HUDEP-2 (cell line): Measurements from ENCODE around the gene FBXO30.
A peak's percentile ranks its signal among the peaks of the same experiment; 100 is the strongest.

Source experiments
- DNase-seq, 76 experiments: peaks; one replicate each; lab custom pipeline; 2025; ENCODE audit not compliant: unreplicated experiment in 76 of 76; lab: John Stamatoyannopoulos, UW

The FBXO30 gene

GRCh38 chr6:145814501-145815308 is at the start of gene FBXO30:
FBXO30 (minus strand) TSS chr6:145814795; CDS start chr6:145806405, 8,390 bp downstream.
- peak in 75 of 76 experiments; percentile 39 to 98 (median 92) for DNase-seq

- DNase-seq, result no peak
Measured at GRCh38 chr6:145863988-145864616, 49.5 kb upstream of the FBXO30 start.

- no peak for DNase-seq
Measured at GRCh38 chr6:145863366-145863765, 48.8 kb upstream of the FBXO30 start.

- no peak for DNase-seq
Measured at GRCh38 chr6:145860562-145860961, 46.0 kb upstream of the FBXO30 start.

- no peak for DNase-seq
Measured at GRCh38 chr6:145850671-145851070, 36.1 kb upstream of the FBXO30 start.

- DNase-seq, result no peak
Measured at GRCh38 chr6:145848541-145848940, 33.9 kb upstream of the FBXO30 start.

- DNase-seq, result no peak
Measured at GRCh38 chr6:145845557-145845956, 31.0 kb upstream of the FBXO30 start.

- peak in 5 of 76 experiments; percentile 10 to 39 (median 23) for DNase-seq
Measured at GRCh38 chr6:145844933-145845540, 30.4 kb upstream of the FBXO30 start.

GRCh38 chr6:145842693-145843546 is 28.3 kb upstream of the FBXO30 start:
- no peak for DNase-seq

GRCh38 chr6:145841668-145842067 is 27.1 kb upstream of the FBXO30 start:
- DNase-seq, result no peak

GRCh38 chr6:145839653-145840052 is 25.1 kb upstream of the FBXO30 start:
- no peak for DNase-seq

- DNase-seq, result no peak
Measured at GRCh38 chr6:145838305-145838704, 23.7 kb upstream of the FBXO30 start.

GRCh38 chr6:145836772-145837171 is 22.2 kb upstream of the FBXO30 start:
- no peak for DNase-seq

- no peak for DNase-seq
Measured at GRCh38 chr6:145836170-145836569, 21.6 kb upstream of the FBXO30 start.

GRCh38 chr6:145830612-145831011 is 16.0 kb upstream of the FBXO30 start:
- DNase-seq, result no peak

GRCh38 chr6:145829950-145830349 is 15.4 kb upstream of the FBXO30 start:
- DNase-seq, result no peak

GRCh38 chr6:145829102-145829501 is 14.5 kb upstream of the FBXO30 start:
- DNase-seq, result no peak

GRCh38 chr6:145824344-145824743 is 9.7 kb upstream of the FBXO30 start:
- no peak for DNase-seq

- no peak for DNase-seq
Measured at GRCh38 chr6:145823328-145823944, 8.8 kb upstream of the FBXO30 start.

- no peak for DNase-seq
Measured at GRCh38 chr6:145822456-145822855, 7.9 kb upstream of the FBXO30 start.
